Astrocyte (in vitro differentiated cells and primary cell): ENCODE data around the gene PLCG2. TPM values are rescaled to one million over a fixed set of nuclear protein-coding genes. Genes with fewer than 3 reads are reported as not detected.
A peak's percentile ranks its signal among the peaks of the same experiment; 100 is the strongest.

Experiments used
- DNase-seq: peaks from one replicate; pipeline ENCODE4 v3.0.0-alpha.2; 2010; ENCODE audit warnings: low read depth
- FAIRE-seq: peaks from 2 replicates; lab custom pipeline; 2011; peaks lifted over from hg19 to GRCh38; lab: Jason Lieb, UNC
- H2AFZ ChIP-seq: 2 replicates; pipeline ENCODE4 v1.6.0; 2012; ENCODE audit warnings: low read depth, low read length, inconsistent platforms
- H3K27ac ChIP-seq: 2 replicates; pipeline ENCODE4 v1.5.1; 2011; ENCODE audit warnings: low read depth, low read length, inconsistent platforms
- H3K27me3 ChIP-seq: 2 replicates; pipeline ENCODE4 v1.6.0; 2011; ENCODE audit warnings: low read length, inconsistent platforms; ENCODE audit not compliant: insufficient read depth
- H3K36me3 ChIP-seq: 2 replicates; pipeline ENCODE4 v1.5.1; 2011; ENCODE audit warnings: low read length, inconsistent platforms; ENCODE audit not compliant: insufficient read depth
- H3K4me1 ChIP-seq: 2 replicates; pipeline ENCODE4 v1.5.1; 2011; ENCODE audit warnings: low read length, inconsistent platforms; ENCODE audit not compliant: insufficient read depth
- H3K4me2 ChIP-seq: 2 replicates; pipeline ENCODE4 v1.6.0; 2012; ENCODE audit warnings: low read length, inconsistent platforms
- H3K4me3 ChIP-seq: 2 replicates; pipeline ENCODE4 v1.5.1; 2011; ENCODE audit warnings: low read depth, mild to moderate bottlenecking, low read length, inconsistent platforms; ENCODE audit not compliant: insufficient read depth
- H3K79me2 ChIP-seq: 2 replicates; pipeline ENCODE4 v1.6.0; 2012; ENCODE audit warnings: mild to moderate bottlenecking, low read length, inconsistent platforms; ENCODE audit not compliant: insufficient read depth
- H3K9ac ChIP-seq: 2 replicates; pipeline ENCODE4 v1.6.0; 2012; ENCODE audit warnings: mild to moderate bottlenecking, low read length, inconsistent platforms
- H3K9me3 ChIP-seq: 2 replicates; pipeline ENCODE4 v1.5.1; 2012; ENCODE audit warnings: low read depth, mild to moderate bottlenecking, low read length, inconsistent platforms; ENCODE audit not compliant: insufficient read depth
- H4K20me1 ChIP-seq: 2 replicates; pipeline ENCODE4 v1.6.0; 2012; ENCODE audit warnings: low read length, inconsistent platforms; ENCODE audit not compliant: insufficient read depth
- H3K27ac Mint-ChIP-seq: one replicate; pipeline ENCODE4 v1.8.0; 2021; ENCODE audit warnings: mild to moderate bottlenecking, mixed read lengths; ENCODE audit not compliant: unreplicated experiment
- H3K27me3 Mint-ChIP-seq: one replicate; pipeline ENCODE4 v1.8.0; 2021; ENCODE audit warnings: low read depth, mixed read lengths; ENCODE audit not compliant: unreplicated experiment
- H3K36me3 Mint-ChIP-seq: one replicate; pipeline ENCODE4 v1.8.0; 2021; ENCODE audit warnings: low read depth, mixed read lengths; ENCODE audit not compliant: unreplicated experiment
- H3K4me1 Mint-ChIP-seq: one replicate; pipeline ENCODE4 v1.8.0; 2021; ENCODE audit warnings: low read depth, mixed read lengths; ENCODE audit not compliant: unreplicated experiment
- H3K4me3 Mint-ChIP-seq: one replicate; pipeline ENCODE4 v1.8.0; 2021; ENCODE audit warnings: mild to moderate bottlenecking, moderate library complexity, mixed read lengths; ENCODE audit not compliant: unreplicated experiment
- H3K9me3 Mint-ChIP-seq: one replicate; pipeline ENCODE4 v1.8.0; 2021; ENCODE audit warnings: mild to moderate bottlenecking, mixed read lengths; ENCODE audit not compliant: unreplicated experiment
- EZH2 ChIP-seq: IDR thresholded peaks from 2 replicates; pipeline ENCODE4 v1.6.1; 2012; ENCODE audit warnings: mild to moderate bottlenecking, low read length, inconsistent platforms; ENCODE audit not compliant: insufficient read depth
- total RNA-seq: library from RNA; stranded (reverse); gene quantifications from 2 replicates; pipeline ENCODE4 v1.2.1, GENCODE V29; 2021
- TF ChIP-seq, protein P1 (sequence below): IDR thresholded peaks from 2 replicates; pipeline ENCODE4 v1.5.1; 2011; ENCODE audit warnings: low read depth, mild to moderate bottlenecking, inconsistent platforms, low read length, moderate library complexity; ENCODE audit not compliant: insufficient read depth

Gene PLCG2
- total RNA-seq, 1 donor from 2014 or later, result 3.1 TPM

DNA sequence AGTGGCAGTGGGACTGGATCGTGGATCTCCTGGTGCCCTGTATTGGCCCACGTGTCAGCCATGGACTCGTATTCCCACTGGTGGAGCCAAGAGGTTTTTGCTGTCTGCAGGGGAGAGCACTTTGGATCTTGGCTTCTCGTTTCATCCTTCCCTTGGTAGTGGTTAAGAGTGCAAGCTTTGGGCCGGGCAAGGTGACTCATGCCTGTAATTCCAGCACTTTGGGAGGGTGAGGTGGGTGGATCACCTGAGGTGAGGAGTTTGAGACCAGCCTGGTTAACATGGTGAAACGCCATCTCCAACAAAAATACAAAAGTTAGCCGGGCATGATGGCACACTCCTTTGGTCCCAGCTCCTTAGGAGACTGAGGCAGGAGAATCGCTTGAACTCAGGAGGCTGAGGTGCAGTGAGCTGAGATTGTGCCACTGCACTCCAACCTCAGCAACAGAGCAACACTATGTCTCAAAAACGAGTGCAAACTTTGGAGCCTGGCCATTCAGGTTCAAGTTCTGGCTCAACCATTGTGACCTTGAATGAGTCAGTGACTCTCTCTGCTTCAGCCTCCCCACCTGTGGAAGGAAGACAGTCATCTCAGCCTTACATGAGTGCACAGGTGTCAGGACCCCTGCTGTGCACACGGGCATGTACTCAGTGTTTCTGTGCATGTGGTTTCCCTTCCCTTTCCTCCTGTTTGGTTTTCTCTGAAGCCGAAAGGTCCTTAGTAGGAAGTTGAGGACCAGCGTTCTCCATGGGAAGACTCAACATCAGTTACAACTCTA lies 57.4 kb downstream of the PLCG2 start:
- Mint-ChIP-seq H3K36me3 (peaks cover 3% of the 10 kb centered on the region), H3K9me3 (no peaks in the 10 kb centered on the region), H3K27ac (no peak overlapping the region), H3K4me3 (no peak overlapping the region), H3K4me1 (peaks cover 19% of the 10 kb centered on the region), H3K27me3 (peaks cover 5% of the 10 kb centered on the region)
- Histone ChIP-seq H3K9ac (no peak overlapping the region), H3K27me3 (no peaks in the 10 kb centered on the region), H2AFZ (no peak overlapping the region), H3K36me3 (no peaks in the 10 kb centered on the region), H3K4me3 (no peak overlapping the region), H3K4me2 (no peak overlapping the region), H4K20me1 (no peaks in the 10 kb centered on the region), H3K9me3 (no peaks in the 10 kb centered on the region), H3K79me2 (no peaks in the 10 kb centered on the region), H3K4me1 (no peaks in the 10 kb centered on the region), H3K27ac (no peak overlapping the region)
- TF ChIP-seq EZH2, result no peak
- TF ChIP-seq, protein P1, sequence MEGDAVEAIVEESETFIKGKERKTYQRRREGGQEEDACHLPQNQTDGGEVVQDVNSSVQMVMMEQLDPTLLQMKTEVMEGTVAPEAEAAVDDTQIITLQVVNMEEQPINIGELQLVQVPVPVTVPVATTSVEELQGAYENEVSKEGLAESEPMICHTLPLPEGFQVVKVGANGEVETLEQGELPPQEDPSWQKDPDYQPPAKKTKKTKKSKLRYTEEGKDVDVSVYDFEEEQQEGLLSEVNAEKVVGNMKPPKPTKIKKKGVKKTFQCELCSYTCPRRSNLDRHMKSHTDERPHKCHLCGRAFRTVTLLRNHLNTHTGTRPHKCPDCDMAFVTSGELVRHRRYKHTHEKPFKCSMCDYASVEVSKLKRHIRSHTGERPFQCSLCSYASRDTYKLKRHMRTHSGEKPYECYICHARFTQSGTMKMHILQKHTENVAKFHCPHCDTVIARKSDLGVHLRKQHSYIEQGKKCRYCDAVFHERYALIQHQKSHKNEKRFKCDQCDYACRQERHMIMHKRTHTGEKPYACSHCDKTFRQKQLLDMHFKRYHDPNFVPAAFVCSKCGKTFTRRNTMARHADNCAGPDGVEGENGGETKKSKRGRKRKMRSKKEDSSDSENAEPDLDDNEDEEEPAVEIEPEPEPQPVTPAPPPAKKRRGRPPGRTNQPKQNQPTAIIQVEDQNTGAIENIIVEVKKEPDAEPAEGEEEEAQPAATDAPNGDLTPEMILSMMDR, result no peak
- no peak for FAIRE-seq
- no peak for DNase-seq

GRCh38 chr16:81837312-81837751 lies 58.2 kb downstream of the PLCG2 start:
- H3K27me3 Mint-ChIP-seq, result peaks cover 6% of the 10 kb centered on the region
- H3K4me3 ChIP-seq, result no peak overlapping the region
- H3K79me2 ChIP-seq, result no peaks in the 10 kb centered on the region
- H3K27me3 ChIP-seq, result no peaks in the 10 kb centered on the region
- H2AFZ ChIP-seq, result no peak overlapping the region
- no peaks in the 10 kb centered on the region for H3K9me3 ChIP-seq
- no peaks in the 10 kb centered on the region for H4K20me1 ChIP-seq
- H3K4me2 ChIP-seq, result no peak overlapping the region
- H3K27ac Mint-ChIP-seq, result peak overlapping the region; percentile 18
- no peak for TF ChIP-seq EZH2
- TF ChIP-seq, protein P1, result no peak
- no peaks in the 10 kb centered on the region for H3K9me3 Mint-ChIP-seq
- DNase-seq (no peak), FAIRE-seq (no peak)
- H3K4me1 ChIP-seq, result no peaks in the 10 kb centered on the region
- H3K27ac ChIP-seq, result no peak overlapping the region
- H3K36me3 Mint-ChIP-seq, result peaks cover 3% of the 10 kb centered on the region
- peaks cover 12% of the 10 kb centered on the region for H3K4me1 Mint-ChIP-seq
- H3K36me3 ChIP-seq, result no peaks in the 10 kb centered on the region
- H3K4me3 Mint-ChIP-seq, result no peak overlapping the region
- H3K9ac ChIP-seq, result no peak overlapping the region

DNA sequence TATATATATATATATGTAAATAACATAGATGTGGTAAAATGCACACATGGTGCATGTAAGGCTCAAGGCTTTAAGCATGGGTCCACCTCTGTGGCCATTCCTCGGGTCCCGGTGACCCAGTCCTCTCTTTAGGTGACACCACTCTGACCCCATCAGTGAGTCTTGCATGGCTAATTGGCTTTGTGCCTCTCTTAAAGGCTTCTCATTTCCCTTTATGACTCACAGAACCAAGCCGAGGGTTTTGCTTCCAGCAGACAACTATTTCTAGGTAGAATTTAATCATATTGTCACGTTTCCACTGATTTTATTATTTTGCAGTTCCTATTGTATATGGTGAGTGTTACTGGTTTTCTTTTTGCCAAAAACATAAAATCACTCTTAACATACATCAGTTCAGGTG lies 59.7 kb downstream of the PLCG2 start:
- H4K20me1 ChIP-seq, result no peaks in the 10 kb centered on the region
- H3K27ac Mint-ChIP-seq, result no peak overlapping the region
- no peaks in the 10 kb centered on the region for H3K4me1 ChIP-seq
- H3K4me1 Mint-ChIP-seq, result peaks cover 22% of the 10 kb centered on the region
- H3K36me3 Mint-ChIP-seq, result peaks cover 3% of the 10 kb centered on the region
- H3K4me3 Mint-ChIP-seq, result no peak overlapping the region
- FAIRE-seq (no peak), DNase-seq (peak; percentile 42)
- no peak overlapping the region for H3K9ac ChIP-seq
- no peak overlapping the region for H2AFZ ChIP-seq
- no peaks in the 10 kb centered on the region for H3K9me3 Mint-ChIP-seq
- H3K79me2 ChIP-seq, result no peaks in the 10 kb centered on the region
- H3K9me3 ChIP-seq, result no peaks in the 10 kb centered on the region
- no peak for TF ChIP-seq EZH2
- TF ChIP-seq, protein P1, result no peak
- H3K27ac ChIP-seq, result no peak overlapping the region
- no peaks in the 10 kb centered on the region for H3K36me3 ChIP-seq
- peaks cover 9% of the 10 kb centered on the region for H3K27me3 Mint-ChIP-seq
- no peak overlapping the region for H3K4me3 ChIP-seq
- H3K4me2 ChIP-seq, result no peak overlapping the region
- H3K27me3 ChIP-seq, result no peaks in the 10 kb centered on the region
